DND-41 (cell line): ENCODE results near the gene WIPI1.

ENCODE experiments used
- ATAC-seq: fragments of 200-7000 bp; cut with Tn5 transposase; 3 replicates; pipeline ENCODE4 v1.9.1; 2021; ENCODE audit warnings: low read depth; ENCODE audit not compliant: insufficient read depth
- DNase-seq: peaks from one replicate; pipeline ENCODE4 v3.0.0-alpha.2; 2020
- H2AFZ ChIP-seq: 2 replicates; pipeline ENCODE4 v1.6.0; 2012; ENCODE audit warnings: low read depth, low read length
- H3K27ac ChIP-seq: 2 replicates; pipeline ENCODE4 v1.5.1; 2012; ENCODE audit warnings: low read length, inconsistent platforms
- H3K27me3 ChIP-seq: fragments of 200-600 bp; sonication (generic); 2 replicates; pipeline ENCODE4 v1.6.0; 2012; ENCODE audit warnings: low read length, mild to moderate bottlenecking, inconsistent platforms; ENCODE audit not compliant: insufficient read depth, poor library complexity
- H3K36me3 ChIP-seq: 2 replicates; pipeline ENCODE4 v1.5.1; 2012; ENCODE audit warnings: low read length, inconsistent platforms; ENCODE audit not compliant: insufficient read depth
- H3K4me1 ChIP-seq: 2 replicates; pipeline ENCODE4 v1.5.1; 2012; ENCODE audit warnings: mild to moderate bottlenecking, low read length; ENCODE audit not compliant: insufficient read depth
- H3K4me2 ChIP-seq: 2 replicates; pipeline ENCODE4 v1.6.0; 2012; ENCODE audit warnings: mild to moderate bottlenecking, moderate library complexity, low read length, inconsistent platforms; ENCODE audit not compliant: insufficient read depth
- H3K4me3 ChIP-seq, 2 experiments: fragments of 200-600 bp in 1 of 2; shearing (Covaris generic) in 1 of 2; 2 replicates each; pipeline ENCODE4 v1.5.1; 2012 to 2016; ENCODE audit warnings: inconsistent platforms in 2 of 2, low read length in 2 of 2, mild to moderate bottlenecking in 2 of 2, low read depth in 1 of 2, moderate library complexity in 1 of 2
- H3K79me2 ChIP-seq: 2 replicates; pipeline ENCODE4 v1.6.0; 2012; ENCODE audit warnings: low read length, inconsistent platforms; ENCODE audit not compliant: insufficient read depth
- H3K9ac ChIP-seq: 2 replicates; pipeline ENCODE4 v1.6.0; 2012; ENCODE audit warnings: low read depth, mild to moderate bottlenecking, inconsistent platforms, low read length, moderate library complexity
- H3K9me3 ChIP-seq: 2 replicates; pipeline ENCODE4 v1.5.1; 2012; ENCODE audit warnings: low read length, moderate library complexity, mild to moderate bottlenecking, inconsistent platforms; ENCODE audit not compliant: insufficient read depth, severe bottlenecking
- H4K20me1 ChIP-seq: 2 replicates; pipeline ENCODE4 v1.6.0; 2012; ENCODE audit warnings: low read length; ENCODE audit not compliant: insufficient read depth
- EZH2 ChIP-seq: IDR thresholded peaks from 3 replicates; pipeline ENCODE4 v1.6.1; 2012; ENCODE audit warnings: borderline replicate concordance, low read depth, mild to moderate bottlenecking, moderate library complexity, low read length, inconsistent platforms; ENCODE audit not compliant: severe bottlenecking
- TF ChIP-seq, protein P1 (sequence below): IDR thresholded peaks from 2 replicates; pipeline ENCODE4 v1.5.1; 2012; ENCODE audit warnings: borderline replicate concordance, low read length, moderate library complexity, mild to moderate bottlenecking; ENCODE audit not compliant: poor library complexity, severe bottlenecking; ENCODE audit errors: extremely low read depth

Gene WIPI1

DNA sequence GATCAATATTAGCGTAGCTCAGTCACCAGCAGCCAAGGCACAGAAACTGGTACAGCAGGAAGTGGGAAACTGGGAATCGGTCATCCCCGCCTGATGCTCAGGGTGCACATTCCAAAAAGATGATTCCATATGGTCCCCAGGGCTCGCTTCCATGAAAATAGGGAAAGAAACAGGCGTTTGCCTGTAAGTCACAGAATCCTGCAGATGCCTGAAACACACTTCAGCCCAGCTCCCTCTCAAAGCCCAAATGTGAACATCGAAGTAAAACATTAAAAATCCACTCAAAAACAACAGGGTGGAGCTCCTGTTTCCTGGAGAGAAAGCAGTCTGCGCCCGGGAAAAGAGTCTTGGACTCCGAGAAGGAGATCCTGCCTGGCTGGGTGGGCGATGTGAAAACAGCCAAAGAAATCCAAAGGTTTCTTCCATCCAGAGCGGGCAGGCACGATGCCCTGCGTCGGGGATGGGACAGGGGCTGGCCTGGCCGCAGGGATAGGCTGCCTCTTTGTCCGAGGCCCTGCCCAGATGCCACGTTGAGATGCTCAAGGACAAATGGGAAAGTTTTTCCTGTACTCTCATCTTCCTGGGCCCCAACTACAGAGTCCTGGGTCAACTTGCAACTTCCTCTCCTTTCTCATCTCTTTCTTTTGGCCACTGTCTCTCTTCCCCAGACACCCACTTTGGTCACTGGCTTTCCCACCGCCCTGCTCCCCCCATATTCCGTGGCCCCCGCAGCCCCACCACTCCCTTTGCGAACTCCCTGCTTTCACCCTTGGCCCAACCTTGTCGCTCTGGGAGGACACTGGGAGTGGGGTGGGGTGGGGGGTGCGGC is 743 bp downstream of the WIPI1 start:
- Histone ChIP-seq H3K27me3 (no peaks in the 10 kb centered on the region), H3K36me3 (no peaks in the 10 kb centered on the region), H3K4me3 (peak overlapping the region; percentile 39 to 78; a peak in 3 of 4 replicates), H3K9me3 (no peaks in the 10 kb centered on the region), H3K4me2 (peak overlapping the region; percentile 98), H3K4me1 (peaks cover 46% of the 10 kb centered on the region), H3K27ac (peak overlapping the region; percentile 70; the same call in 1 of the 2 replicates), H2AFZ (peak overlapping the region; percentile 79), H3K79me2 (no peaks in the 10 kb centered on the region), H3K9ac (peak overlapping the region; percentile 65), H4K20me1 (no peaks in the 10 kb centered on the region)
- ATAC-seq (0 out of 3 replicates have a peak, but pooled peaks have one; percentile 0), DNase-seq (no peak)
- TF ChIP-seq, protein P1, sequence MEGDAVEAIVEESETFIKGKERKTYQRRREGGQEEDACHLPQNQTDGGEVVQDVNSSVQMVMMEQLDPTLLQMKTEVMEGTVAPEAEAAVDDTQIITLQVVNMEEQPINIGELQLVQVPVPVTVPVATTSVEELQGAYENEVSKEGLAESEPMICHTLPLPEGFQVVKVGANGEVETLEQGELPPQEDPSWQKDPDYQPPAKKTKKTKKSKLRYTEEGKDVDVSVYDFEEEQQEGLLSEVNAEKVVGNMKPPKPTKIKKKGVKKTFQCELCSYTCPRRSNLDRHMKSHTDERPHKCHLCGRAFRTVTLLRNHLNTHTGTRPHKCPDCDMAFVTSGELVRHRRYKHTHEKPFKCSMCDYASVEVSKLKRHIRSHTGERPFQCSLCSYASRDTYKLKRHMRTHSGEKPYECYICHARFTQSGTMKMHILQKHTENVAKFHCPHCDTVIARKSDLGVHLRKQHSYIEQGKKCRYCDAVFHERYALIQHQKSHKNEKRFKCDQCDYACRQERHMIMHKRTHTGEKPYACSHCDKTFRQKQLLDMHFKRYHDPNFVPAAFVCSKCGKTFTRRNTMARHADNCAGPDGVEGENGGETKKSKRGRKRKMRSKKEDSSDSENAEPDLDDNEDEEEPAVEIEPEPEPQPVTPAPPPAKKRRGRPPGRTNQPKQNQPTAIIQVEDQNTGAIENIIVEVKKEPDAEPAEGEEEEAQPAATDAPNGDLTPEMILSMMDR = no peak
- TF ChIP-seq EZH2 = no peak

DNA sequence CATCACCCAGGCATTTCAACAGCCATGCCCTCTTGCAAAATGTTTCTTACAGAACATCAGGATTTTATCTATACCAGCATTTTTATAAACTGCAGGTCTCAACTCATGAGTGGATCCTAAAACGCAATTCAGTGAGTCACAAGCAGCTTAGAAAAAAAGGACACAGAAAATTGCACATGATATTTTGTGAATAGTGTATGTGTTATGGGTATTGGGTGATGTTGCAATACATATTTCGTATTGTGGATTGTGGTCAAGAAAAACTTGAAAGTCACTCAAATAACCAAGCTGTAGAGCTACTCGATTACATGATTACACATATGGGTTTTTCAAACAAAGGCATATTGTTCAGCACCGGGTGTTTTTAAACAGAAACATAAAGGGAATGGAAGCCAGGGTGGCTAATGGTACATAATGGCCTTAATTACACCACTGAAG is 1.4 kb downstream of the WIPI1 start:
- Histone ChIP-seq H3K4me1 (peaks cover 40% of the 10 kb centered on the region), H3K79me2 (no peaks in the 10 kb centered on the region), H3K27me3 (no peaks in the 10 kb centered on the region), H3K4me2 (peak overlapping the region; percentile 98; the same call in 1 of the 2 replicates), H3K4me3 (peak overlapping the region in 1 of 2 experiments; percentile 3; a peak in 1 of 4 replicates), H3K9me3 (no peaks in the 10 kb centered on the region), H3K9ac (no peak overlapping the region), H2AFZ (no peak overlapping the region), H3K36me3 (no peaks in the 10 kb centered on the region), H4K20me1 (no peaks in the 10 kb centered on the region), H3K27ac (no peak overlapping the region)
- DNase-seq (no peak), ATAC-seq (no peak)
- TF ChIP-seq, protein P1 = no peak
- no peak for TF ChIP-seq EZH2

DNA sequence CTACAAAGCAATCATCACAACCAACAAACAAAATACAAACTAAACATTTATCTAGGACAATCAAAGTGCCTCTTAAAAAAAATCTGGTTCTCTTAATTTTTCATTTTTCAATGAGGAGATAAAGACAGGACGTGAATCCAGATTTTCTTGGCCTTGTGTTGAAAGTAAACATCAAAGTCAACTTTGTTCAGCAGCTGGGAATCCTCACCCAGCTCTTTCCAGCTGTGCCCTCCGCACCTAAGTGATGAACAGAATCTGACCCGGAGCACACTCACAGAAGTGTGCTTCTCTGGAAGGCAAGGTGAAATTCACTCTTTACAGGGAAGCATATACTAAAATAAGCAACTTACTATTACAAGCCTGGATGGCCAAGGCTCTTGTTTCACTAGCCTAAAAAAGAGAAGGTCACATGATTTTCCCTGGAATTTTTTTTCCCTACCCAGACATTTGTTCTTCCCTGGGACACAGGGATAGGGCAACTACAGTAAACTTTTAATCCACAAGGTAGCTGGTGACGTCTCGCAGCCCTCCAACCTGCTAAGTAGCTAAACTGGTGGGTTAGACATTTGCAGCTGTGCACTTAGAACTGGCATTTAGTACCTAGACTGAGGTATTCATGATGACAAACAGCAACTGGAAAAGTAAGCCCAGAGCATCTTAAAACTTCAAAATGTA is 3.2 kb downstream of the WIPI1 start:
- Histone ChIP-seq H3K27ac (no peak overlapping the region), H3K79me2 (no peaks in the 10 kb centered on the region), H3K9me3 (no peaks in the 10 kb centered on the region), H3K4me2 (no peak overlapping the region), H3K4me3 (no peak overlapping the region), H3K4me1 (peaks cover 22% of the 10 kb centered on the region), H2AFZ (no peak overlapping the region), H3K9ac (no peak overlapping the region), H3K27me3 (no peaks in the 10 kb centered on the region), H3K36me3 (peaks cover 5% of the 10 kb centered on the region; the same call in 1 of the 2 replicates), H4K20me1 (no peaks in the 10 kb centered on the region)
- ATAC-seq (no peak), DNase-seq (no peak)
- no peak for TF ChIP-seq EZH2
- TF ChIP-seq, protein P1 = no peak
